IMR-90 (cell line): ENCODE data around the gene MTOR.

Experiments
- CEBPB ChIP-seq: IDR thresholded peaks from 2 replicates; pipeline ENCODE4 v1.6.1; 2012; ENCODE audit warnings: low read depth, low read length, improper control_type of control experiment
- FOS ChIP-seq: fragments of 150-350 bp; IDR thresholded peaks from 2 replicates; pipeline ENCODE4 v1.6.1; 2016; ENCODE audit warnings: low read depth, low read length
- MAFK ChIP-seq: IDR thresholded peaks from 2 replicates; pipeline ENCODE4 v1.6.1; 2012; ENCODE audit warnings: low read depth, low read length, improper control_type of control experiment
- MAZ ChIP-seq: IDR thresholded peaks from 2 replicates; pipeline ENCODE4 v1.6.1; 2012; ENCODE audit warnings: low read depth, mild to moderate bottlenecking, low read length, improper control_type of control experiment, moderate library complexity, borderline replicate concordance
- NFE2L2 ChIP-seq: fragments of 150-350 bp; IDR thresholded peaks from 2 replicates; pipeline ENCODE4 v1.6.1; 2016; ENCODE audit warnings: low read depth, mild to moderate bottlenecking, low read length
- POLR2A ChIP-seq: IDR thresholded peaks from 2 replicates; pipeline ENCODE4 v1.6.1; 2012; ENCODE audit warnings: mild to moderate bottlenecking, low read depth, low read length
- RFX5 ChIP-seq: IDR thresholded peaks from 2 replicates; pipeline ENCODE4 v1.8.0; 2012; ENCODE audit warnings: low read depth, mild to moderate bottlenecking, low read length, moderate library complexity
- SMC3 ChIP-seq: fragments of 150-350 bp; IDR thresholded peaks from 2 replicates; pipeline ENCODE4 v1.6.1; 2016; ENCODE audit warnings: low read depth, mild to moderate bottlenecking, antibody characterized with exemption, low read length, moderate library complexity
- TF ChIP-seq, protein P1 (sequence below): conservative IDR thresholded peaks from 2 replicates; pipeline ENCODE4 v1.5.1; 2012; ENCODE audit warnings: mild to moderate bottlenecking, low read depth, low read length, improper control_type of control experiment
- TF ChIP-seq, protein P2 (sequence below): fragments of 150-350 bp; IDR thresholded peaks from 2 replicates; pipeline ENCODE4 v1.6.1; 2017; ENCODE audit warnings: mild to moderate bottlenecking, antibody characterized with exemption, low read length, low read depth
- TF ChIP-seq, protein P3 (sequence below): fragments of 150-350 bp; IDR thresholded peaks from 2 replicates; pipeline ENCODE4 v1.6.1; 2016; ENCODE audit warnings: low read depth, mild to moderate bottlenecking, low read length, moderate library complexity, borderline replicate concordance

DNA sequence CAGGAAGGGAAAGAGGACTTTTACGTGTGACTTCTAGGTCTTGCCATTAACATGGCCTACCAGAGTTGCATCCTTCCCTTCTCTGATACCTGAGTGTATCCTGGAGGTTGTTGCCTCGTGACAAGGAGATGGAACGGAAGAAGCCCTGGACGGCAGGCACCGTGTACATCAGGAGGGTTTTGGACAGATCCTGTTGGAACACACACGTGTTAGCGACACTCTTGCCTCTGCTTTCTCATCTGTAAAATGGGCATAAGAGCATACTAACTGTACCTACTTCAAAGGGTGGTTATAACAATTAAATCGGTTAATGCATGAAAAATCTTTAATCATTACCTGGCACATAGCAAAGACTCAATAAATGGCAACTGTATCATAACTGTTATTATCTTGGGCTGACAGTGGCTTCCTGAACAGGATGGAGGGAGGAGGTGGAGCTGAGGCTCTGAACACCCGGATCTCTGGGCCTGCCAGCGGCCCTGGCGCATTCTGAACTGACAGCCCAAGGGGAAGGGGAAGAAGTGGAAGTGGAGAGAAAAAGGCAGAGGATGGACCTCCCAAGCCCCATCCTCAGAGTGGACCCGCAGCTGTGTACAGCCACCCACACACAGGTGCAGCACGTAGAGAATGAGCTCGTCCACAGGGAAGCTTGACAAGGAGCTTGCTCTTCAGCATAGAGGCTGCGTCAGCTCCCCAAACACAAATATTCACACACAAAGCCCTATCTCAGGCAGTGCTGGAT, 132.5 kb downstream of the MTOR start:
- TF ChIP-seq, protein P1, sequence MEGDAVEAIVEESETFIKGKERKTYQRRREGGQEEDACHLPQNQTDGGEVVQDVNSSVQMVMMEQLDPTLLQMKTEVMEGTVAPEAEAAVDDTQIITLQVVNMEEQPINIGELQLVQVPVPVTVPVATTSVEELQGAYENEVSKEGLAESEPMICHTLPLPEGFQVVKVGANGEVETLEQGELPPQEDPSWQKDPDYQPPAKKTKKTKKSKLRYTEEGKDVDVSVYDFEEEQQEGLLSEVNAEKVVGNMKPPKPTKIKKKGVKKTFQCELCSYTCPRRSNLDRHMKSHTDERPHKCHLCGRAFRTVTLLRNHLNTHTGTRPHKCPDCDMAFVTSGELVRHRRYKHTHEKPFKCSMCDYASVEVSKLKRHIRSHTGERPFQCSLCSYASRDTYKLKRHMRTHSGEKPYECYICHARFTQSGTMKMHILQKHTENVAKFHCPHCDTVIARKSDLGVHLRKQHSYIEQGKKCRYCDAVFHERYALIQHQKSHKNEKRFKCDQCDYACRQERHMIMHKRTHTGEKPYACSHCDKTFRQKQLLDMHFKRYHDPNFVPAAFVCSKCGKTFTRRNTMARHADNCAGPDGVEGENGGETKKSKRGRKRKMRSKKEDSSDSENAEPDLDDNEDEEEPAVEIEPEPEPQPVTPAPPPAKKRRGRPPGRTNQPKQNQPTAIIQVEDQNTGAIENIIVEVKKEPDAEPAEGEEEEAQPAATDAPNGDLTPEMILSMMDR: no peak
- TF ChIP-seq POLR2A (no peak), MAFK (no peak), RFX5 (no peak), SMC3 (no peak), CEBPB (no peak), NFE2L2 (no peak), FOS (no peak), MAZ (no peak)
- TF ChIP-seq, protein P2, sequence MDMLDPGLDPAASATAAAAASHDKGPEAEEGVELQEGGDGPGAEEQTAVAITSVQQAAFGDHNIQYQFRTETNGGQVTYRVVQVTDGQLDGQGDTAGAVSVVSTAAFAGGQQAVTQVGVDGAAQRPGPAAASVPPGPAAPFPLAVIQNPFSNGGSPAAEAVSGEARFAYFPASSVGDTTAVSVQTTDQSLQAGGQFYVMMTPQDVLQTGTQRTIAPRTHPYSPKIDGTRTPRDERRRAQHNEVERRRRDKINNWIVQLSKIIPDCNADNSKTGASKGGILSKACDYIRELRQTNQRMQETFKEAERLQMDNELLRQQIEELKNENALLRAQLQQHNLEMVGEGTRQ: no peak
- TF ChIP-seq, protein P3, sequence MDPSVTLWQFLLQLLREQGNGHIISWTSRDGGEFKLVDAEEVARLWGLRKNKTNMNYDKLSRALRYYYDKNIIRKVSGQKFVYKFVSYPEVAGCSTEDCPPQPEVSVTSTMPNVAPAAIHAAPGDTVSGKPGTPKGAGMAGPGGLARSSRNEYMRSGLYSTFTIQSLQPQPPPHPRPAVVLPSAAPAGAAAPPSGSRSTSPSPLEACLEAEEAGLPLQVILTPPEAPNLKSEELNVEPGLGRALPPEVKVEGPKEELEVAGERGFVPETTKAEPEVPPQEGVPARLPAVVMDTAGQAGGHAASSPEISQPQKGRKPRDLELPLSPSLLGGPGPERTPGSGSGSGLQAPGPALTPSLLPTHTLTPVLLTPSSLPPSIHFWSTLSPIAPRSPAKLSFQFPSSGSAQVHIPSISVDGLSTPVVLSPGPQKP: no peak
